Caki2 (cell line): Measurements from ENCODE around the gene SH3BP2. TPM values are rescaled to one million over a fixed set of nuclear protein-coding genes. Genes with fewer than 3 reads are reported as not detected.
"Not testable (repeated sequence)": the region's sequence is repeated elsewhere in the genome, so short reads cannot be mapped to it uniquely, and the experiment has no call there.

Experiments
- DNase-seq: peaks from one replicate; pipeline ENCODE4 v3.0.0-alpha.2; 2015; ENCODE audit warnings: low read depth
- in situ Hi-C: cut with HindIII; loops from 2 replicates; pipeline ENCODE4 v1.10.0; 2016; ENCODE audit warnings: low sequenced_read_pairs, low pct_unique_long_range_greater_than_20kb, mixed read lengths
- total RNA-seq: library from RNA; depleted of rRNA; stranded (reverse); fragments of >200 nt; shearing (Covaris generic); gene quantifications from 2 replicates; pipeline ENCODE4 v1.2.3, GENCODE V29; 2014; ENCODE audit warnings: low replicate concordance

Gene SH3BP2
- total RNA-seq, 1 experiment from 2014 or later: 17.9 TPM

DNA sequence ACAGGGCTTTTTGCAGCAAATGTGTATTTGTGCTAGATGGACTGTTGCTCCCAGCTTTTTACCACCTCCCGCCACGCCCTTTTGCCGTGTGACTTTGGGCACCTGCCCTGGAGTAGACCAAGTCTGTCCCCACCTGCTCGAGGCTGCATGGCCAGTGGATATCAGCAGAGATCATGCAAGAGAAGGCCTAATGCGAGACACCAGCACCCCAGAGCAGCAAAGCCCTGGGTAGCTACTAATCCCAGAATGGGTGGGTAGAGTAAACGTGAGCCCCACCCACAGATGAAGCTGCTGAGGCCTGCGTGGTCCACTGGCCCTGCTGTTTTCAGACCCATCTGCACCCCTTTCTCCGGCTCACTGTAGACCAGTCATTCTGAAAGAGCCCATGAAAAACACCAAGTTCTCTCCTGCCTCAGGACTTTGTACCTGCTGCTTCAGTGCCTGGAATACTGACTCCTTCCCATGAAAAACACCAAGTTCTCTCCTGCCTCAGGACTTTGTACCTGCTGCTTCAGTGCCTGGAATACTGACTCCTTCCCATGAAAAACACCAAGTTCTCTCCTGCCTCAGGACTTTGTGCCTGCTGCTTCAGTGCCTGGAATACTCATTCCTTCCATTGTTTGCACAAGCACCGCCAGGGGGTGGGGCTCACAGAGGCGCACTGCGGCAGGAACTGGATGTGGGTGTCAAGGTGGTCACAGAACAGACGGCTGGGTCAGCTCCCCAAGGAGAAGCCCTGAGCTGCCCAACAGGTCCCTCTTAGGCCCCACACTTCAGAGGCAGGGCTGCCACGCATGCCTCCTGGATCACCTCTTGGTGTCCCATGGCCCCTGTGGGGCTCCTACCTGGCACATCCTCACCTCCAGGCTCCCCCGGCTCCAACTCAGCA is 31.6 kb upstream of the SH3BP2 start:
- in situ Hi-C loops: no loop called here
- no peak for DNase-seq

DNA sequence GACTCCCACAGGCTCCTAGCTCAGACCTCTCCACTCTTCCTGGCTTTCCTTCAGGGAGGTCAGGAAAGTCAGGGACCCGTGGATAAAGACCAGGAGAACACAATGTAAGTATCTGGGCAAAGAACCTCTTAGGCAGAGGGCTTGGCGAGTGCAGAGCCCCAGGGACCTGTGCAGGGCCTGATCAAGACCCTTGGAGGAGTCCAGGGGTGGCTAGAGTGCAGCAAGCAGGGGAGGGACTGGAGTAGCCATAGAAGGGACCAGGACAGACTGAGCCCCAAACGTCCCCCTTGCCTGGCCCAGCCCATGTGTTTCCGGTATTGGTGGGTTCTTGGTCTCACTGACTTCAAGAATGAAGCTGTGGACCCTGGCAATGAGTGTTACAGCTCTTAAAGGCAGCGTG is 30.8 kb upstream of the SH3BP2 start:
- no peak for DNase-seq
- in situ Hi-C loops: no loop called here

DNA sequence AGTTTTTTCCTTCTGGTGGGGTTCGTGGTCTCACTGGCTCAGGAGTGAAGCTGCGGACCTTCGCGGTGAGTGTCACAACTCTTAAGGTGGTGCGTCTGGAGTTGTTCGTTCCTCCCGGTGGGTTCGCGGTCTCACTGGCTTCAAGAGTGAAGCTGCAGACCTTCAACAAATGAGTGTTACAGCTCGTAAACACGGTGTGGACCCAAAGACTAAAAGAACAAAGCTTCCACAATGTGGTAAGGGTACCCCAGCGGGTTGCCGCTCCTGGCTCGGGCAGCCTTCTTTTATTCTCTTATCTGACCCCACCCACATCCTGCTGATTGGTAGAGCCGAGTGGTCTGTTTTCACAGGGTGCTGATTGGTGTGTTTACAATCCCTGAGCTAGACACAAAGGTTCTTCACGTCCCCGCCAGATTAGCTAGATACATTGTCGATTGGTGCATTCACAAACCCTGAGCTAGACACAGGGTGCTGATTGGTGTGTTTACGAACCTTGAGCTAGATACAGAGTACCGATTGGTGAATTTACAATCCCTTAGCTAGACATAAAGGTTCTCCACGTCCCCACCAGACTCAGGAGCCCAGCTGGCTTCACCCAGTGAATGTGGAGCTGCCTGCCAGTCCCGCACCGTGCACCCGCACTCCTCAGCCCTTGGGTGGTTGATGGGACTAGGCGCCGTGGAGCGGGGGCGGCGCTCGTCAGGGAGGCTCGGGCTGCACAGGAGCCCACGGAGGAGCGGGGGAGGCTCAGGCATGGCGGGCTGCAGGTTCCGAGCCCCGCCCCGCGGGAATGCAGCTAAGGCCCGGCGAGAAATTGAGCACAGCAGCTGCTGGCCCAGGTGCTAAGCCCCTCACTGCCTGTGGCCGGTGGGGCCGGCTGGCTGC is 30.2 kb upstream of the SH3BP2 start:
- DNase-seq, in situ Hi-C loops: not testable (repeated sequence)

DNA sequence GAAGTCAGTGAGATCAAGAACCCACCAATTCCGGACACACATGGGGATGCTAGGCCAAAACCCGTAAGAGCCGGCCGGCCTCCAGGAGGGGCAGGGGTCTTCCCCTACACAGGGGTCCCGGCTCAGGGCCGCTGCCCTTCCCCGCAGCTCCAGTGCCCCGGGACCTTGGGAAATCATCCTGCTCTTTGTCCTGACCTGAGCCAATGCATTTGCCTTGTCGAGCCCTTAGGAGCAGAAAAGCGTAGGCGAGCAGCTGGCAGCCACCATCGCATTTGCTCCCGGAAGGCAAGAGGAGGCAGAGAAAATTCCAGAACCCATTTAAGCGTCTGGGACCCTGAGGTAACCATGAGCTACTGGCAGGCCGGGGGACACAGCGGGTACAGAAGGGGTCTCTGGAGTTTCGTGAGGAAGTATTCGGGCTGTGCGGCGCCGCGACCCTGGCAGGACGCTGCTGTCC is 29.3 kb upstream of the SH3BP2 start:
- no peak for DNase-seq
- in situ Hi-C loops: no loop called here

DNA sequence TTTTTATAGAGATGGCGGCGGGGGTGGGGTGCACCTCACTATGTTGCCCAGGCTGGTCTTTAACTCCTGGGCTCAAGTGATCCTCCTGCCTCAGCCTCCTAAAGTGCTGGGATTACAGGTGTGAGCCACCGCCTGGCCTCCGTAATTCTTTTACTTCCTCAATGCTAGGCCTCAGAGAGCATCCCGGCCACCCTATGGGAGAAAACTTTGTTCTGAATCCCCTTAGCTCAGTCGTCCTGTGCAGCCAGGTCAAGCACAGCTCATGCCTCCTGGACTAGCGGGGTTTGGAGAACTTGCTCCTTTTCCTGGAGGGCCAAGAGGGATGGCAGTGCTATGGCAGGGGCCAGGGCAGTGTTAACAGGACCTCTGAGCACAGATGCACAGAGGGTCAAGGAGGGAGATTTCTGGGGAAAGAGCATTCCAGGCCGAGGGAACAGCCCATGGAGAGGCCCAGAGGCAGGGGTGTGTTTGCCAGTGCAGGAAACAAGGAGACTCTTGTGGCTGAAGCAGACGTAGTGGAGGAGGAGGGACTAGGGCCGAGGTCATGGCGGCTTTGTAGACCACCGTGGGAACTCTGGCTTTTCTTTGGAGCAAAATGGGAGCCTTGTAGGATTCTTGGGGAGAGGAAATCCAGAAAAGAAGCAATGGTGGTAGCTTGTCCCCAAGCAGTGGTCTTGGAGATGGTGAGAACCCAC is 26.9 kb upstream of the SH3BP2 start:
- in situ Hi-C loops: no loop called here
- DNase-seq: no peak

DNA sequence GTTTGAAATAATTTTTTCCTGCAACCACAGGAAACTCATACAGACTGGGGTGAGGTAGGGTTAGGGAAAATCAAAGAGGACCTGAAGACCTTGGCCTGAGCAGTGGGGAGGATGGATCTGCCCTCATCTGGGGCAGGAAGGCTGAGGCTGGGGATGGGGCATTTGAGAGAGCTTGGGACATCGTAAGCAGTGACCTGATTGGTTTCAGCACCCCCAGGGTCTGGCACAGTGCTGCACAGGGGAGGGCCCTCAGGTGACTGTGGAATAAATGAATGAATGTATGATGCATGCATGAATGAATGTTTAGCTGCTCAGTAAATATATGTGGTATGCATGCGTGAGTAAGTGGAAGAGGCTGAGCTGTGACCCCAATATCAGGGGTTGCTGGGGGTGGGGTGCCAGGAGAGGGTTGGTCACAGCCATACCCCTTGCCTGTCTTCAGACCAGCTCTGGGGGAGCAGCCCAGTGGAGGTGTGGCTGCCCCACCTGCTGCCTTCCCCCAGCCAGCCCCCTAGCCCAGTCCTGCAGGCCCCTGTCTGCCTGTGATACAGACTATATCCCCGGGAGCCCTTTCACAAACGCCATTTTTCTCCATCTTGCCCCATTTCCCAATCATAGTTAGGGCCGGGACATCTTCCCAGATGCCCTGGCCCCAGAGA is 25.7 kb upstream of the SH3BP2 start:
- DNase-seq: no peak
- in situ Hi-C loops: no loop called here

DNA sequence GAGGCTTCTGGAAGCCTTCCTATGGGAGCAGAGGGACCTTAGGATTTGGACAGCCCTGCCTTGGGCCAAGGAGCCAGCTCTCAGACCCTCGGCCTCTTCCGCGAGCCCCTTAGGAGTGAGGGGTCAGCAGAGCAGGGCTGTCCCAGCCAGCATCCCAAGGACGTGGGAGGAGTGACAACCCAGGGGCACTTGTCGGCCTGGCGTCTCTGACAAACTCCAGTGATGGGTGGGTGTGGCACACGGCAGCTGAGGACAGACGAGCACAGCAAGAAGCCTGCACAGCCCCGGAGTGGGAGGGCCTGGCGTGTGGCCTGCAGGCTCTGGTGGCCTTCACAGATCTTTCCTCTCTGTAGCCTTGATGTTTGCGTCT is 25.2 kb upstream of the SH3BP2 start:
- in situ Hi-C loops: no loop called here

DNA sequence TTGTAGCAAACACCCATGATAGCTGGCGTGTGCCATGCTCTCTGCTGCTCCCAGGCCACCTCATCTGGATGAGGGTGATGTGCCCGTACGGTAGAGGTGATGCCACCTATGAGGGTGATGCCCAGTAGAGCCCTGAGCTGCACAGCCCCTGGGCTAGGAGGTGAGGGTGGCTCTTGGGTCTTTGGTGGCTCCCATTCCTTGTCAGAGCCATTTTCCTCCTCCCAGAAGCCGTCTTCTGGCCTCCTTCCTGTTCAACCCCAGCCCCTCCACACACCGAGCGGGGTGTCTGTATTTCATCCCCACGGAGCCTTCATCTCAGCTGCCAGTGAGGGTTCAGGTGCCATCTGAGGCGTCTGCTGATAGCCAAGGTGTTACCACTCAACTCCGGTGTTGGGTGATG is 24.8 kb upstream of the SH3BP2 start:
- in situ Hi-C loops: no loop called here
- DNase-seq: no peak

More for the DNA sequence above, 25.2 kb upstream of the SH3BP2 start:
- DNase-seq: no peak

DNA sequence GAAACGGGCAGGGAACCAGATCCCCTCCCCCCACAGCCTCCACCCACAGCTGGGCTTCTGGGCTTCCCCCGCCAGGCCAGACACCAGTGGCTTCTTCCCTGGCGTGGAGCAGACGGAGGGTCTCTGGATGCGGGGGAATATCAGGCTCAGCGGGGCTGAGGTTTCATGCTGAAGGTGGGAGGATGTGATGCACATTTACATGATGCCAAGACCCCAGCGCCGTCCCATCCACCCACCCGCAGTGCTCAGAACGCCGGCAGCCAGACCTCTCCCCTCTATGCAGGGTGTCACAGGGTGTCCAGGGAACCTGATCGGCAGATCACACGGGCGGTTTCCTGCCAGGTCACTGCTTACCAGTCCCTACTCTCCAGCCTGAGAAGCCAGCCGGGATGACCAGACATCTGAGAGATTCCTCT is 24.0 kb upstream of the SH3BP2 start:
- in situ Hi-C loops: no loop called here
- DNase-seq: no peak

DNA sequence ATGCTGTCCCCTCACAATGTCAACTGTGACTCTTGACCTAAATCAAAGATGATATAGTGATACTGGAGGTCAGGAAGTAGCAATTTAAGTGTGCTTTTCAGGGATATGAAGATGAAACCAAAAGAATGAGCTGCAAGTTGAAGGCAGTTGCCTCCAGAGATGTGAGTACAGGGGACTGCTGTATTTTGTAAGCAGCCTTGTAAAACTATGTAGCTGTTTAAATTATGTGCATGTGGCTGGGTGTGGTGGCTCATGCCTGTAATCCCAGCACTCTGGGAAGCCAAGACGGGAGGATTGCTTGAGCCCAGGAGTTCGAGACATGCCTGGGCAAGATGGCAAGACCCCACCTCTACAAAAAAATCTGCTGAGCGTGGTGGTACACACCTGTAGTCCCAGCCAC is 21.6 kb upstream of the SH3BP2 start:
- in situ Hi-C loops: no loop called here

DNA sequence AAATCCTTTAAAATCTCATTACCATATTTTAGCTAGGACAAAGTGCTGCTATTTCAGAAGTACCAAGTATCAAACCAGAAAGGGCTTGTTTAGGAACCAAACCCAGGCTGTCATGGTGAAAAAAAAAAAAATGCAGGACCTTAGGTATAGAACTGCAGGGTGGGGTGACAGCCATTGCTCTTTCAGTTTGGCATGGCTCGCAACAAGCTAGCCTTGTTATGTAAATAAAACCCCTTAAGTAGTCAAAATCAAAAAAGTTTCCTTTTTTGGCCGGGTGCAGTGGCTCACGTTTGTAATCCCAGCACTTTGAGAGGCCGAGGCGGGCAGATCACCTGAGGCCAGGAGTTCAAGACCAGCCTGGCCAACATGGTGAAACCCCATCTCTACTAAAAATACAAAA is 12.2 kb upstream of the SH3BP2 start:
- DNase-seq, in situ Hi-C loops: not testable (repeated sequence)

More for the DNA sequence above, 21.6 kb upstream of the SH3BP2 start:
- DNase-seq: no peak

DNA sequence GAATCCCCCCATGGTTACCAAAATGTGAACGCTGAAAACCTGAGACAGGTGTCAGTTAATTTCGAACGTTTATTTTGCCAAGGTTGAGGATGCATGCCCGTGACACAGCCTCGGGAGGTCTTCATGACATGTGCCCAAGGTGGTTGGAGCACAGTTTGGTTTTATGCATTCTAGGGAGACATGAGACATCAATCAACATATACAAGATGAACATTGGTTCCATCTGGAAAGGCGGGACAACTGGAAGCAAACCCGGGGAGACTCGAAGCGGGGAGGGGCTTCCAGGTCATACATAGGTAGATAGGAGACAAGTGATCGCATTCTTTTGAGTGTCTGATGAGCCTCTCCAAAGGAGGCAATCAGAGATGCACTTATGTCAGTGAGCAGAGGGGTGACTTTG is 11.0 kb upstream of the SH3BP2 start:
- in situ Hi-C loops: no loop called here
- DNase-seq: no peak

DNA sequence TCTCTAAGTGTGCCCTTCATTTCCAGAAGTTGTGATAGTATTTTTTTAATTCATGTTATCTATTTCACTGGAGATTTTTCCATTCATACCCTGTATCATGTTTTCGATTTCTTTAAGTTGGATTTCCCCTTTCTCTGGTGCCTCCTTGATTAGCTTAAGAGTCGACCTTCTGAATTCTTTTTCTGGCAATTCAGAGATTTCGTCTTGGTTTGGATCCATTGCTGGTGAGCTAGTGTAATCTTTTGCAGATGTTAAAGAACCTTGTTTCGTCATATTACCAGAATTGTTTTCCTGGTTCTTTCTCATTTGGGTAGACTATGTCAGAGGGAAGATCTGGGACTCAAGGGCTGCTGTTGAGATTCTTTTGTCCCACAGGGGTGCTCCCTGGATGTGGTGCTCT is 9.1 kb upstream of the SH3BP2 start:
- in situ Hi-C loops: no loop called here

DNA sequence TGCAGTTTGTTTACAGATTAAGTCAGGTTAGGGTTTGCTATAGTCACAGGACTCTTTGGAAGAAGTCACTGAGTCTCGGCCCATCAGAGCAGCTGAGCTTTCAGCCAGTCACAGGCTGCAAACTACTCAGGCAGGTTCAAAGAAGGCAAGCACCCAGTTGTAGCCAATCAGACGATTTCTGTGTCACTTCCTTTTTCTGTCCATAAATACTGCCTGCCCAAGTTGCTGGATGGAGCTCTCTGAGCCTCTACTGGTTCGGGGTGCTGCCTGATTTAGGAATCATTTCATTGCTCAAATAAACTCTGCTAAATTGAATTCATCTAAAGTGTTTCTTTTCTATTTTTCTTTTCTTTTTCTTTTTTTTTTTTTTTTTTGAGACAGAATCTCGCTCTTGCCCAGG is 7.3 kb upstream of the SH3BP2 start:
- in situ Hi-C loops: no loop called here
- DNase-seq: no peak

More for the DNA sequence above, 9.1 kb upstream of the SH3BP2 start:
- DNase-seq: no peak

DNA sequence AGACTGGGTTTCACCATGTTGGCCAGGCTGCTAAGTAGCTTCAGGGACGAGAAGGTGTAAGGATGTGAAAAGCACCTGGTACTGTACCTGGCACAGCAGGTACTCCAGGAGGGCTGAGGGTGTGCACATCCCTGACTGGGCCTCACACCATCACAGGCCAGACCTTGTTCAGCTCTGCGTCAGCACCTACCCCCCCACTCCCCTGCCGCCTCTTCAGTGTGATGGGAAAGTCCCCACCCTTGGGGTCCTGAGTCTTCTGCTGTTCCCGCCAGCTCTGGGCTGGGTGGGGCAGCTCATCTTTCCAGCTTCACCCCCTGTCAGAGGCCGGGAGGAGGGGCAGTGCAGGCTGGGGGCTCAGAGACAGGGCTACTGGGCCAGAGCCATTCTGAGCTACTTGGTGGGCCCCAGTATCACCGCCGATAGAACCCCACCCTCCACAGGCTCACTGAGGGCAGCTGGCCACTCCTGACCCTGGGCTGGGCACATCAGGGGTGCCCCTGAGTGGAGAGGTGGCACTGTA is 6.7 kb upstream of the SH3BP2 start:
- DNase-seq: no peak
- in situ Hi-C loops: no loop called here

DNA sequence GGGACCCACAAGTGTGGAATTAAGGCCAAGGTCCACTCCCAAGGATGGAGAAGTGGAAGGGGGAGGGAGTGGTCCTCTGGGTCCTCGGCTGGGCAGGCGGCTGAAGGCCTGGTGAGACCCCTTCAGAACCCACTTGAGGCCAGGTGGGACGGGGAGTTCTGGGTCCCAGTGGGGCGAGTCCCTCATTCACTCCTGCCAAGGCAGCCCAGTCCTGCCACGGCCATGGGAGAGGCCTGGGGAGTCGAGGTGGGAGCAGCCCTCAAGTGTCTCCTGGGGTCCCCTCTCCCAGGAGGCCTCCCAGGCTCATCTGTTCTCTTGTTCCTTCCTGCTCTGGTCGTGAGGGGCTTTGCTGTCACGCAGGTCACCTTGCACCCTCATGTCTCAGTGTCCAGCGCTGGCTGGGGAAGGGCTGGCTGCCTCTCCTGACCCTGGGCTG is 6.1 kb upstream of the SH3BP2 start:
- no peak for DNase-seq
- in situ Hi-C loops: no loop called here

DNA sequence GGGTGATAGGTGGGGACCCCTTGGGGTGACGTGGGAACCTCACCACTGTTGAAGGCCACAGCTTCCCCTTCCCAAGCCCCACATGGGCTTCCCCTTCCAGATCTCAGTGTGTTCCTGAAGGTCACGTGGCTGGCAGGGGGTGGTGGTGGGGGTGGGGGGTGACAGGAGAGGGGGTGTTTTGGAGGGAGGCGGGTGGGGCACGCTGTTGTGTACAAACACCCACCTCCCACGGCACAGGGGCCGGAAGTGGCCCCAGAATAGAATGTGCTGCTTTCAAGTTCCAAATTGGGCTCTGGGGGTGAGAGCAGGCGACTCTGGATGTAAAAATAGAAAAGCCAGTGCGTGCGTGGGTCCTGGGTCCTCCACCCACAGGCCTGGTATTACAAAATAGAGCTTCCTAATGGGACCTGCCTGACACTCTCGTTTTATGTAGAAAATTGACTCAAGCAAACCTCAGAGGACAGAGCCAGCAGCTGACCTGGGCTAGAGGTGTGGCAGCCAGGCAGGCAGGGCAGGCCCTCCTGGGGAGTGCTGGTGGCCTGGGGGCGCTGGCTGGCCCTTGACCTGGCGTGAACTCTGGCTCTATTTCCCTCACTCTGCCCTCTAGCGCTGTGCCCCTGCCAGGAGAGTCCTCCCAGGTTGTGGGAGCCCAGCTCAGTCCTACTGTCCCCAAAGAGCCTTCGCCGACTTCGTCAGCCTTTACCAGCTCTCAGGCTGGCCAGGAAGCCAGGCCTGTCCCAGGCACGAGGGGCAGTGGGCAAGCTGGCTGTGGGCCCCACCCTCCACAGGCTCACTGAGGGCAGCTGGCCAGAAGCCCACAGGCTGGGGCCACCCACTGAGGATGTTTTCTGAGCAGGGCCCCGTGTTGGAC is 5.4 kb upstream of the SH3BP2 start:
- DNase-seq: no peak
- in situ Hi-C loops: no loop called here
